ENCODE results near the gene IPO11.
"Not testable (repeated sequence)": the region's sequence is repeated elsewhere in the genome, so short reads cannot be mapped to it uniquely, and the experiment has no call there.

Gene IPO11

GRCh38 chr5:62606878-62607277, 194.3 kb downstream of the IPO11 start:
- no peak for DNase-seq

DNA sequence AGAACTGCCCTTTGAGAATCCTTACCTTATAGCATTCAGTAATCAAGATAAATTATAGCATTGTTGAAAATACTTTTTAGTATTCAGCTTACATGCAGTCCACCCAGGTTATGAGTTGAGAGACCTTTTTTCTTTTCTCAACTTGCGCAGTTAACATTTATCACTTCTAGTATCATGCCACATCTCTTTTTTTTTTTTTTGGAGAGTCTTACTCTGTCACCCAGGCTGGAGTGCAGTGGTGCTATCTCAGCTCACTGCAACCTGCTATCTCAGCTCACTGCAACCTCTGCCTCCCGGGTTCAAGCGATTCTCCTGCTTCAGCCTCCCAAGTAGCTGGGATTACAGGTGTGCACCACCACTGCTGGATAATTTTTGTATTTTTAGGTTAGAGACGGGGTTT, 195.1 kb downstream of the IPO11 start:
- no peak for DNase-seq

DNA sequence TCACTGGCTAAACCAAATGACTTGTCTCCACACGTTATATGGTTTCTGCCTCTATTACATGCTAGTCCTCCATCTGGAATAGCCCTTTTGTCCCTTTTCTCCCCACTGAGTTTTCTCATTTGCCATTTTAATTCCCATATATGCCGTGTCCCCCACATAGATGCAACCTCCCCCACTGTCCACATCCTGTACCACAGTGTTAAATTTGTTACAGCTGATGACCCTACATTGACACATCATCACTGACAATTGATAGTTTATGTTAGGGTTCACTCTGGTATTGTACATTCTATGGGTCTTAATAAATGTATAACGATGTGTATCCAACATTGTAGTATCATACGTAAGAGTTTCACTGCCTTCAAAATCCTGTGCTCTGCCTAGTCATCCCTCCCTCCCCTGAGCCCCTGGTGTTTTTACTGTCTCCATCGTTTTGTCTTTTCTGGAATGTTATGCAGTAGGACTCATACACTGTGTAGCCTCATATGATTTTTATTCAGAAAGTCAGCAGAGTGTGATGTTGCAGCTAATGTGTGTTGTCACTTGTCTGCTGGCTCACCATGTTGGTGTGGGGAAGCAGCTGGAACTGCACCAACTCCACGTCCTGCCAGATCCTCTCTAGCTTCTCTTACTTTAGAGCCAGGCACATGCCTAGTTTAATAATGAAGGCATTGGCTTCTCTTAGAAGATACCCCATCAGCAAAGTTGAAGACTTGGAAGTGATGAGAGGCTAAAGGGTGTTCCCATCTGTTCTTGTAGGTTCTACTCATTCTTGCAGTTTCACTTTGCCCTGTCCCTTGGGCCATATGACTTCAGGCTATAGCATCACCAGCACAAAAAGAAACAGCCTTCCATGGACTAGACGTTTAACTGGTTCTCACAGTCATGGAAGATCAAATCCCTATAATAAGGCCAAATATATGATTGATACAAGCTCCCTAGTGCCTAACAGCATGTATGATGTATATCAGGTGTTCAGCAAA, 196.3 kb downstream of the IPO11 start:
- no peak for DNase-seq

DNA sequence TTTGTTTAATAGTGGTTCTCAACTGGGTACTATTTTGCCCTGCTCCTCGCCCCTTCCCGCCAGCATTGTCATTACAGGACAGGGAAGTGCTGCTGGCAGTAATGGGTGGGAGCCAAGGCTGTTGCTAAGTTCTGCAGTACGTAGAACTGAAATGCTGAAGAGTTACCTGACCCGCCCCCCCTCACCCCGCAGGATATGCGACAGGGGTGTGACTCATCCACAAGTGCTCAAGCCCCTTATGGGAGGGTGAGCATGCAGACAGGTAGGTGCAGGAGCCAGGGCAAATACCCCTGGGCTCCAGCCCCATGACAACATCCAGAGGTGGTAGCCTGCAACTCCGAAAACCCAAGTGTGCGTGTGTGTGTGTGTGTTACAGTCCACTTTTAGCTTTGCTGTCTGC, 201.8 kb downstream of the IPO11 start:
- DNase-seq = no peak

- DNase-seq = no peak
These were observed 204.2 kb downstream of the IPO11 start for GRCh38 chr5:62616615-62617277.

GRCh38 chr5:62617943-62618342, 205.4 kb downstream of the IPO11 start:
- DNase-seq = no peak

DNA sequence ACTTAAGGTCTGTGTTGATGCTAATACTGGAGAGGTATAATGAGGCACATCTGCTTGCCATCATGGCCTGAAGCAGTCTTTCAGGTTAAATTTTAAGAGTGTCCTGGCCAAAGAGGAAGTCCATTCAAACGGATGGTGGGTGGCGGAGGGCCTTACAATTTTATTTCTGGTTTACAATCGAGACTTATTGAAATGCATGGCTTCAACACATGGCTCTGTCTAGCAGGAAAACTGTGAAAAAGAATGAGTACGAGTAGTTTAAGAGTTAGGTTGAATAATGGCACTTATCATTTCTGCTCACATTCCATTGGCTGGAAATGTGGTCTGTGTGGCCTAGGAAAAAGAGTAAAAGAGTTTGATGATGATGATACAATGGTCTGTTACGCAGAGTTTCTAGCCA, 208.2 kb downstream of the IPO11 start:
- DNase-seq = no peak

DNA sequence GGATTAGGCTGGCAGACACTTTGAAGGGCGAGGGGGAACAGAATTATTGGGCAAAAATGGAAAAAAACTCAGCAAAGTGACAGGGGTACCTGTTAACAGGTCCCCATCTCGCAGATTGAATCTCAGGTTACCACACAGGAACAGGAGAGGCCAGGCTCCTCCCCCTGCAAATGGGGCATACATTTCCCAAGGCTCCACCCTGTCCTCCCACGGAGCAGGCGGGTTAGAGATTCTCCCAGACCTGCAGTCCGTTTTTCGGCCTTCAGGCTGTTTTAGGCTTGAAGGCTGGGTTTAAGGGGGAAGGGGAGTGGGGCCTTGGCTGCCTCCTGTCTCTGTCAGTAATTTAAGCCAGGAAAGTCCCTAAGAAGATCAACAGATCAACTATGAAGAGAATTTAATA, 208.7 kb downstream of the IPO11 start:
- DNase-seq = no peak

DNA sequence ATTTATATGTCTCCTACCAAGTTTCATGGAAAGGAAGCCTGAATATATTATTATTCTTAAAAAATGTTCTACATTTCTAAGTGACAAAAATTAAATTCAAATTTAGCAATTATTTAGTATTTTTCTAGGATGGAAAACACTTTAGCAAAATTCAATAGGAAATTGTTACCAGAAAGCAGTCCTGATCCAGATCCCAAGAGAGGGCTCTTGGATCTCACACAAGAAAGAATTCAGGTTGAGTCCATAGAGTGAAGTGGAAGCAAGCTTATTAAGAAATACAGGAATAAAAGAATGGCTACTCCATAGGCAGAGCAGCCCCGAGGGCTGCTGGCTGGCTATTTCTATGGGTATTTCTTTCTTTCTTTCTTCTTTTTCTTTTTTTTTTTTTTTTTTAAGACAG, 210.7 kb downstream of the IPO11 start:
- DNase-seq = no peak

GRCh38 chr5:62624436-62624835, 211.9 kb downstream of the IPO11 start:
- not testable (repeated sequence) for DNase-seq

DNA sequence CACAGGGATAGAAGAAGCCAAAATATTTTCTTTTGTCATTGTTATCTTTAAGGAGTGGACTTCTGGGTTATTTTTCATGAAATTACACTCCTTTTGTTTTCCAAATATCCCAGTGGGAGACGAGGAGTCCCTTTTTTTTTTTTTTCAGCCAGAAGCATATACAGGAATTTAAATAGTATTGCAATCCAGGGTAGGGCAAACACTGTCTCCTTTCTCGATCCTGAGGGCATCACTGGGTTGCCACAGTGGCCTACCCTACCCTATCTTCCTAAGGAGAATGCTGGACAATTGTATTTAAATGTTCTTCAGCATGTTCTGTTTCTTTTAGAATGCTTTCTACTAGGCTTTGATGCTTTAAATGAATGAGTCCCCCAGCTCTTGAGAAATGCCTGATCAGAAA, 214.0 kb downstream of the IPO11 start:
- no peak for DNase-seq

DNA sequence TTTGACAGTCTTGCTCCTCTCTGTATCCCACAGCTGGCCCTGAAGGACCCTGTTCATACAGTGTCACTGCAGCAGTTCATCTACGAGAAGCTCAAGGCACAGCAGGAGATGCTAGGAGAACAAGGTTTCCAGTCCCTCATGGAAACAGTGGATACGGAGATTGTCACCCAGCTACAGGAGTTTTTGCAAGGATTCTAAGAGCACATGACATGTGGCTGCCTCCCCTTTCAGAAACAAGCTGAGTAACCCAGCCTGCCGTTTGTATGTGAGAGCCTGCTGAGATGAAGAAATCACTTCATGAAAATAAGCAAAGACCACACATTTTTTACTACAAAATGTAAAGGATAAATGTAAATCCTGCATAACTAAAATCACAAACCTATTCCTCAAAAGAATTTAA, 214.6 kb downstream of the IPO11 start:
- DNase-seq = no peak

- no peak for DNase-seq
These were observed 215.3 kb downstream of the IPO11 start for GRCh38 chr5:62627901-62628300.

DNA sequence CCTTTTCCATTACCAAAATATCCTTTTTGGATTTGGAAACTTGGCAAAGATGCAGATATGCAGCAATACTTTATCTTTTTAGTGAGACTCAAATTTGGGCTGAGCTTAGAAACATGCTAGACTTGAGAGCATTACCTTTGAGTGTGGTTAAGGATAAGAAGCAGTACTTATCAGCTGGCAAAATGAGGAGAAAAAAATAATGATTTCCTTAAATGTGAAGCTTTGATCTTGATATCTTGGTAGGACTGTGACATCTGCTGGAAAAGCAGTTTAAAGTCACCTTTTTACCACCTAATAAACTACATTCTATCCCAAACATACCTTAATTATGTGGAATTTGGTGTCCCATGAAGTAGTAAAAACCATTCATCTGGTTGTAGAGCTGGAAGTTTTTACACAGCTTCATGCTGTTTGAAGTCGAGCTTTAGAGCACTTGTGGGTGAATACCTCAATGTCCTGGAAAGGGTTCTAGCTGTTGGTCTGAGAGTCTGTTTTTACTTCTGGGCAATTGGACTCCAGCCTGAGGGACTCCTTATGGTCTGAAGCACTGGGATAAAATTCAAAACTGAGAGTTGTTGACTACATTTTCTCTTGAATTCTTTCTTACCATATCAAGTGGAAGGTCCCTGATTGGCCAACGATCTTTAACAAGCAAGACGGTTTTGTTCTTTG, 219.5 kb downstream of the IPO11 start:
- no peak for DNase-seq

- DNase-seq = no peak
These were observed 220.7 kb downstream of the IPO11 start for GRCh38 chr5:62633243-62633642.

GRCh38 chr5:62640446-62640845, 227.9 kb downstream of the IPO11 start:
- no peak for DNase-seq

GRCh38 chr5:62642468-62642867, 229.9 kb downstream of the IPO11 start:
- no peak for DNase-seq

DNA sequence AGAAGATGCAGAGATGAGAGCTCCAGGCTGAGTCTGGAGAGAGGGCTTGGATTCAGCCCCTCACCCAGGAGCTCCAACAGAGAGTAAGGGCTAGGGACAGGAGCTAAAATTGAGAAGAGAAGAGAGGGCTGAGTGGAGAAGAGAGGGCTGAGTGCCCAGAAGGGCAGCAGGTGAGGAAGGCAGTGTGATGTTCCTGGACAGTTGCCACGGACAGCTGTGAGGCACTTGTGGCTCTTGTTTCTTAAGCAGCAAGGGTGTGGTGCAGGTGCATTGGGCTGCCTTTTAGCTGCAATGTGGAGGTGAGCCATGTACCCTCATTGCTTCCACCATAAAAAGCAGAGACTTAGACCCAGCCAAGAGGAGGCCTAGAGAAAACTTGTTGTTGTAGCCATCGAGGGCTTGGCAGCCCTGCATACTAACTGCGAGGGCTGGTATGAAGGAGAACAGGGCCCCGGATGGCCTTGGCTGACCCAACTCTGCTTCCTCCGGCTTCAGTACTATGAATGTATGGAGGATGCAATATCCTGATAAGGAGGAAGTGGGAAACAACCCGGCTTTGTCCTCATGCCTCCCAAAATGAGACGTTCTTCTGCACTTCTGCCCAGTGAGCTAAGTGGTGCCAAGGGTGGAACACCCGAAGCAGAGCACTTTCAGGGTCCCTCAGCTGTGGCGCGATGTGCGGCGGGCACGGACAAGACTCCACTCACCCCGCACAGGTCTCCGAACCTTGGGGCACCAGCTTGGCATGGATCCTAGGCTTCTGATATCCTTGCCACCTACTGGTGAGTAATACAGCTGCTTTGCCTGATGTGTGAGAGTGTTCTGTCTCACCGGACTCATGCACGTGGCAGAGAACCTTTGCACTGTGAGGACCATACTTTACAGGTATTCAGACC, 231.2 kb downstream of the IPO11 start:
- DNase-seq = no peak

GRCh38 chr5:62645223-62645622, 232.7 kb downstream of the IPO11 start:
- DNase-seq = no peak

GRCh38 chr5:62647241-62647640, 234.7 kb downstream of the IPO11 start:
- DNase-seq = no peak

- no peak for DNase-seq
These were observed 236.5 kb downstream of the IPO11 start for GRCh38 chr5:62649025-62649424.

DNA sequence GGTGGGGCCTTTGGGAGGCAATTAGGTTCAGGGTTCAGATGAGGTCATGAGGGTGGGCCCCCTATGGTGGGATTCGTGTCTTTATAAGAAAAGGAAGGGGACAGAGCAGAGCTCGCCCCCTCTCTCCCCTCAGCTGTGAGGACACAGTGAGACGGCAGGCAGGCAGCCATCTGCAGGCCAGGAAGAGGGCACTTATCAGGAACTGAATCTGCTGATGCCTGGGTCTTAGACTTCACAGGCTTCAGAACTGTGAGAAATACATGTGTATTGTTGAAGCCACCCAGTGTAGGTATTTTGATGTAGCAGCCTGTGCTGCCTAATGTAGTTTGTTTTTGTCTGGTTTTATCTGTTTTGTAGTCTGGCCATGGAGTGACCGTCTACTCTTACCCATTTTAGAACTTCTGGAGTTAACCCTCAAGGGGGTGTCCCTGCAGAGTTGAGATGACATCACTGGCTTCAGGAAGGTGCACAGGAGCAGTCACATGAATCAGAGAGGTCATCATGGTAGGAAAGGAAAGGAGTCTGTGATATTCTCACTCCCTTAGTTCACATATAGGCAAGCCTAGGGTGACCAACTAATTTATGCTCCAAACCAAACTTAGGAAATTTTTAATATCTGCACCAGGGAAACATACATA, 237.0 kb downstream of the IPO11 start:
- DNase-seq = no peak

All from AML-193 (cell line).